Measurements from ENCODE around the gene CLMN. TPM values are rescaled to one million over a fixed set of nuclear protein-coding genes. Genes with fewer than 3 reads are reported as not detected.

The CLMN gene
- total and polyA plus RNA-seq, 2 of the 13 experiments (the other 11 are each of a cell fraction or from before 2014, with no cell fraction given): 15.1 to 16.7 TPM

- TF ChIP-seq CAMTA2 (CRISPR knock-in tag; IDR thresholded peaks at IDR 0.05; ENCODE audit: borderline replicate concordance): no peak
- TF ChIP-seq ZNF280B (CRISPR knock-in tag; IDR thresholded peaks at IDR 0.05; ENCODE audit: borderline replicate concordance): no peak
- no peak for TF ChIP-seq PRDM10 (CRISPR knock-in tag; IDR thresholded peaks at IDR 0.05; ENCODE audit: low read depth)
- no peak for TF ChIP-seq GLMP (CRISPR knock-in tag; IDR thresholded peaks at IDR 0.05; ENCODE audit: borderline replicate concordance)
- TF ChIP-seq ADNP (CRISPR knock-in tag; IDR thresholded peaks at IDR 0.05): no peak
- TF ChIP-seq IRX3 (CRISPR knock-in tag; IDR thresholded peaks at IDR 0.05; ENCODE audit: borderline replicate concordance, low read depth): no peak
- TF ChIP-seq ZNF251 (CRISPR knock-in tag; IDR thresholded peaks at IDR 0.05): no peak
- TF ChIP-seq ZNF660 (CRISPR knock-in tag; IDR thresholded peaks at IDR 0.05; ENCODE audit: borderline replicate concordance, low read depth): no peak
Observed at GRCh38 chr14:95137804-95138167, 181.9 kb downstream of the CLMN start (continued).

All from HepG2 (cell line).